GM12865 (cell line): Measurements from ENCODE around the gene PHLDB3.
"Not testable (repeated sequence)": the region's sequence is repeated elsewhere in the genome, so short reads cannot be mapped to it uniquely, and the experiment has no call there.

Source experiments
- DNase-seq: peaks from one replicate; pipeline ENCODE4 v3.0.0; 2010; ENCODE audit warnings: low read depth
- H3K4me3 ChIP-seq: 2 replicates; pipeline ENCODE4 v1.5.1; 2011; ENCODE audit warnings: mild to moderate bottlenecking, low read depth, low read length, control low read depth
- CTCF ChIP-seq: IDR thresholded peaks from 2 replicates; pipeline ENCODE4 v1.5.1; 2011; ENCODE audit warnings: low read length, control low read depth, low read depth, inconsistent platforms; ENCODE audit not compliant: insufficient read depth; ENCODE audit errors: missing control alignments

PHLDB3 gene

GRCh38 chr19:43504426-43505185 is at the start of gene PHLDB3:
TSS of gene PHLDB3 (minus strand) at chr19:43504746. CDS start at chr19:43504118, 628 bp downstream.
- no peak for TF ChIP-seq CTCF
- peak; percentile 46 for DNase-seq
- peak within 1 kb of the TSS; percentile 82 for H3K4me3 ChIP-seq

- H3K4me3 ChIP-seq: no peak overlapping the region
- no peak for TF ChIP-seq CTCF
- no peak for DNase-seq
These were observed 49.1 kb upstream of the PHLDB3 start for GRCh38 chr19:43553656-43554055.

GRCh38 chr19:43552616-43553015 is 48.1 kb upstream of the PHLDB3 start:
- no peak for DNase-seq
- H3K4me3 ChIP-seq: no peak overlapping the region
- TF ChIP-seq CTCF: no peak

GRCh38 chr19:43552198-43552450 is 47.6 kb upstream of the PHLDB3 start:
- TF ChIP-seq CTCF: no peak
- no peak overlapping the region for H3K4me3 ChIP-seq
- DNase-seq: no peak

GRCh38 chr19:43551399-43552197 is 47.1 kb upstream of the PHLDB3 start:
- DNase-seq: no peak
- no peak overlapping the region for H3K4me3 ChIP-seq
- no peak for TF ChIP-seq CTCF

- TF ChIP-seq CTCF: no peak
- H3K4me3 ChIP-seq: no peak overlapping the region
- no peak for DNase-seq
These were observed 44.2 kb upstream of the PHLDB3 start for GRCh38 chr19:43548706-43549105.

GRCh38 chr19:43547926-43548325 is 43.4 kb upstream of the PHLDB3 start:
- not testable (repeated sequence) for H3K4me3 ChIP-seq, DNase-seq
